Tibial artery (tissue), 4 donors: ENCODE data around the gene ZC3H12D.

Source experiments
- DNase-seq, 2 donors: peaks; one replicate each; pipeline ENCODE4 v3.0.0-alpha.2; 2019
- H3K27ac ChIP-seq, 2 donors: fragments of 200-600 bp; sonication (generic) in 1 of 2; 1 replicate in 1 of 2; 2 replicates in 1 of 2; pipeline ENCODE4 v1.5.1; 2018 to 2019; ENCODE audit warnings: mild to moderate bottlenecking in 1 of 2
- H3K27me3 ChIP-seq, 2 donors: fragments of 200-600 bp; sonication (generic) in 1 of 2; one replicate each; pipeline versions ENCODE4 v1.5.1 to v1.6.0; 2016 to 2019
- H3K36me3 ChIP-seq, 3 donors: fragments of 200-600 bp; sonication (generic) in 2 of 3; one replicate each; pipeline ENCODE4 v1.5.1; 2016 to 2019; ENCODE audit warnings: mild to moderate bottlenecking in 2 of 3
- H3K4me1 ChIP-seq, 4 donors: fragments of 200-600 bp; sonication (generic) in 2 of 4; 1 replicate in 3 of 4; 2 replicates in 1 of 4; pipeline ENCODE4 v1.5.1; 2016 to 2019
- H3K4me3 ChIP-seq, 2 donors: fragments of 200-600 bp; sonication (generic) in 1 of 2; 1 replicate in 1 of 2; 2 replicates in 1 of 2; pipeline ENCODE4 v1.5.1; 2018 to 2019; ENCODE audit warnings: mild to moderate bottlenecking in 2 of 2
- H3K9me3 ChIP-seq, 3 donors: fragments of 200-600 bp; sonication (generic) in 1 of 3; one replicate each; pipeline ENCODE4 v1.5.1; 2016 to 2019
- CTCF ChIP-seq, 2 experiments: fragments of 200-600 bp in 1 of 2; fragments of 450-650 bp in 1 of 2; IDR thresholded peaks; one replicate each; pipeline ENCODE4 v1.5.1; 2017 to 2019; ENCODE audit warnings: antibody characterized with exemption in 2 of 2, mild to moderate bottlenecking in 1 of 2, moderate library complexity in 1 of 2
- intact Hi-C: fragments of 100-400 bp; cut with DNase I; formaldehyde crosslinking; loops from one replicate; pipeline ENCODE4 v1.15.0; 2023; ENCODE audit warnings: low total_unique reads

The ZC3H12D gene

GRCh38 chr6:149459761-149460160 is 25.1 kb downstream of the ZC3H12D start:
- Histone ChIP-seq H3K4me1 (peaks cover 0 to 12% (median 5%) of the 10 kb centered on the region in 4 donors), H3K27ac (no peak overlapping the region), H3K4me3 (no peak overlapping the region), H3K36me3 (no peaks in the 10 kb centered on the region), H3K9me3 (no peaks in the 10 kb centered on the region), H3K27me3 (peaks cover 0 to 5% of the 10 kb centered on the region in 2 donors)
- TF ChIP-seq CTCF (IDR thresholded peaks at IDR 0.05) = no peak
- intact Hi-C loops = no loop called here
- DNase-seq = no peak

- TF ChIP-seq CTCF (IDR thresholded peaks at IDR 0.05) = no peak
- H3K27me3 ChIP-seq = peaks cover 0 to 5% of the 10 kb centered on the region in 2 donors
- no peaks in the 10 kb centered on the region for H3K36me3 ChIP-seq
- intact Hi-C loops = no loop called here
- no peak overlapping the region for H3K4me3 ChIP-seq
- DNase-seq = no peak
- H3K9me3 ChIP-seq = no peaks in the 10 kb centered on the region
- peaks cover 3 to 18% (median 14%) of the 10 kb centered on the region in 4 donors for H3K4me1 ChIP-seq
- no peak overlapping the region for H3K27ac ChIP-seq
Observed at GRCh38 chr6:149458806-149459205, 26.0 kb downstream of the ZC3H12D start.

- no peak for DNase-seq
- Histone ChIP-seq H3K4me3 (no peak overlapping the region), H3K9me3 (no peaks in the 10 kb centered on the region), H3K27me3 (peaks cover 0 to 5% of the 10 kb centered on the region in 2 donors), H3K4me1 (peaks cover 6 to 24% (median 20%) of the 10 kb centered on the region in 4 donors), H3K27ac (no peak overlapping the region), H3K36me3 (no peaks in the 10 kb centered on the region)
- intact Hi-C loops = no loop called here
- TF ChIP-seq CTCF (IDR thresholded peaks at IDR 0.05) = no peak
Observed at GRCh38 chr6:149458196-149458595, 26.6 kb downstream of the ZC3H12D start.

GRCh38 chr6:149457316-149457884 is 27.4 kb downstream of the ZC3H12D start:
- no peaks in the 10 kb centered on the region for H3K36me3 ChIP-seq
- DNase-seq = no peak
- TF ChIP-seq CTCF (IDR thresholded peaks at IDR 0.05) = no peak
- H3K27me3 ChIP-seq = peaks cover 0 to 5% of the 10 kb centered on the region in 2 donors
- H3K27ac ChIP-seq = no peak overlapping the region
- no peaks in the 10 kb centered on the region for H3K9me3 ChIP-seq
- H3K4me1 ChIP-seq = peaks cover 6 to 32% (median 25%) of the 10 kb centered on the region in 4 donors
- H3K4me3 ChIP-seq = no peak overlapping the region
- intact Hi-C loops = no loop called here

GRCh38 chr6:149456311-149457021 is 28.3 kb downstream of the ZC3H12D start:
- no peaks in the 10 kb centered on the region for H3K9me3 ChIP-seq
- DNase-seq = no peak
- no peaks in the 10 kb centered on the region for H3K36me3 ChIP-seq
- H3K4me1 ChIP-seq = peaks cover 6 to 41% (median 31%) of the 10 kb centered on the region in 4 donors
- peaks cover 0 to 5% of the 10 kb centered on the region in 2 donors for H3K27me3 ChIP-seq
- intact Hi-C loops = no loop called here
- H3K4me3 ChIP-seq = no peak overlapping the region
- no peak overlapping the region for H3K27ac ChIP-seq
- no peak for TF ChIP-seq CTCF (IDR thresholded peaks at IDR 0.05)
